ENCODE results near the gene DYNC1LI1. TPM values are rescaled to one million over a fixed set of nuclear protein-coding genes. Genes with fewer than 3 reads are reported as not detected.

The DYNC1LI1 gene
- total and polyA plus RNA-seq, 2 experiments from 2014 or later, result 40.8 to 56.4 TPM

DNA sequence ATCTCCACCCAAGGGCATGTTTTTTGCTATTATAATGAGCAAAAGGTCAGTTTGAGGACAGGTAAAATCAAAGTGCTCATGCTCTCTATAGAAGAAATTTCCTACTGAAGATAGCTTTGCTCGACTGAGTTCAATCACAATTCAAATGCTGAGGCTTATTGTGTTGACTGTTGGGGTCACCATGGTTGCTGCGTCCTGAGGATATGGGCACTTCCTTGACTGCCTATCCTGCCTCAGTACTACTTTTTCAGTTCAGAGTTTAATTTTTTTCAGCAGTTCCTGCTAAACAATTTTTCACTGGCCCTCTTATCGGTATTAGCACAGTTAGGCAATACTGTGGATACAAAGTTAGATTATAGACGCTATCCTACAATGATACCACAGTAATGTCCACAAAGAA lies 64.2 kb downstream of the DYNC1LI1 start:
- no peak for TF ChIP-seq EZH2 (IDR thresholded peaks at IDR 0.05; ENCODE audit: borderline replicate concordance)
- TF ChIP-seq, protein P1, sequence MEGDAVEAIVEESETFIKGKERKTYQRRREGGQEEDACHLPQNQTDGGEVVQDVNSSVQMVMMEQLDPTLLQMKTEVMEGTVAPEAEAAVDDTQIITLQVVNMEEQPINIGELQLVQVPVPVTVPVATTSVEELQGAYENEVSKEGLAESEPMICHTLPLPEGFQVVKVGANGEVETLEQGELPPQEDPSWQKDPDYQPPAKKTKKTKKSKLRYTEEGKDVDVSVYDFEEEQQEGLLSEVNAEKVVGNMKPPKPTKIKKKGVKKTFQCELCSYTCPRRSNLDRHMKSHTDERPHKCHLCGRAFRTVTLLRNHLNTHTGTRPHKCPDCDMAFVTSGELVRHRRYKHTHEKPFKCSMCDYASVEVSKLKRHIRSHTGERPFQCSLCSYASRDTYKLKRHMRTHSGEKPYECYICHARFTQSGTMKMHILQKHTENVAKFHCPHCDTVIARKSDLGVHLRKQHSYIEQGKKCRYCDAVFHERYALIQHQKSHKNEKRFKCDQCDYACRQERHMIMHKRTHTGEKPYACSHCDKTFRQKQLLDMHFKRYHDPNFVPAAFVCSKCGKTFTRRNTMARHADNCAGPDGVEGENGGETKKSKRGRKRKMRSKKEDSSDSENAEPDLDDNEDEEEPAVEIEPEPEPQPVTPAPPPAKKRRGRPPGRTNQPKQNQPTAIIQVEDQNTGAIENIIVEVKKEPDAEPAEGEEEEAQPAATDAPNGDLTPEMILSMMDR (IDR thresholded peaks at IDR 0.05; ENCODE audit: poor library complexity), result no peak
- no peak for TF ChIP-seq EZH2phosphoT487 (IDR thresholded peaks at IDR 0.05; ENCODE audit: low read depth, severe bottlenecking, unreplicated experiment)
- H3K9me2 ChIP-seq (replicated peaks; ENCODE audit: insufficient read depth), result no peaks in the 10 kb centered on the region
- 90% methylated on average over 4 of the region's 4 CpGs for WGBS (ENCODE audit: low lambda C conversion rate, missing lambda C conversion rate)

DNA sequence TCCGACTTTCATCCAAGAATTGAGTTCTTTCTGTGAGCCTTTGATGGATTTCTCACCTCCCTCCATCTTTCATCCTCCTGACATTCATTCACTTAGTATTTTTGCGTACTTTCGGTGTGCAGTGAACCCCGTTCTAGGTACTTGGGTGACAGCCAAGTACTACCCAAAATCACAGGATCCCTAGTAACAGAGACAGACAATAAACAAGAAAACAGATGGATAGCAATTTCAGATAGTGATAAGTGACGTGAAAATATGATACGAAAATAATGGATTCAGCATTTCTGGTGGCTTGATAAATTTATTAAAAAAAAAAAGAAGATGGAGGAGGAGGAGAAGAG lies 67.7 kb downstream of the DYNC1LI1 start:
- H3K4me1 ChIP-seq (ENCODE audit: insufficient read depth), result peaks cover 9% of the 10 kb centered on the region
- H3K79me2 ChIP-seq, result peaks cover 37% of the 10 kb centered on the region
- TF ChIP-seq EZH2 (IDR thresholded peaks at IDR 0.05; ENCODE audit: borderline replicate concordance), result no peak
- TF ChIP-seq, protein P1 (IDR thresholded peaks at IDR 0.05; ENCODE audit: poor library complexity), result no peak
- TF ChIP-seq EZH2phosphoT487 (IDR thresholded peaks at IDR 0.05; ENCODE audit: low read depth, severe bottlenecking, unreplicated experiment), result no peak
- peak overlapping the region; percentile 97 for H3K27ac ChIP-seq
- H3K4me2 ChIP-seq, result peak overlapping the region; percentile 77
- no peak for DNase-seq (ENCODE audit: low spot score)
- 6% methylated on average over 6 of the region's 6 CpGs for WGBS (ENCODE audit: low lambda C conversion rate, missing lambda C conversion rate)
- no peaks in the 10 kb centered on the region for H3K9me2 ChIP-seq (replicated peaks; ENCODE audit: insufficient read depth)
- no peaks in the 10 kb centered on the region for H3K27me3 ChIP-seq
- H3K9me3 ChIP-seq (ENCODE audit: low read depth), result no peaks in the 10 kb centered on the region
- no peaks in the 10 kb centered on the region for H4K20me1 ChIP-seq (ENCODE audit: insufficient read depth, poor library complexity, severe bottlenecking)
- peak overlapping the region; percentile 51 for H2AFZ ChIP-seq
- H3K36me3 ChIP-seq (replicated peaks; ENCODE audit: insufficient read depth, low read depth), result no peaks in the 10 kb centered on the region
- H3K4me3 ChIP-seq, result peak overlapping the region; percentile 13

More for the DNA sequence above, 64.2 kb downstream of the DYNC1LI1 start:
- no peak overlapping the region for H3K4me2 ChIP-seq
- no peaks in the 10 kb centered on the region for H3K9me3 ChIP-seq (ENCODE audit: low read depth)
- no peaks in the 10 kb centered on the region for H3K36me3 ChIP-seq (replicated peaks; ENCODE audit: insufficient read depth, low read depth)
- no peak overlapping the region for H3K27ac ChIP-seq
- H3K4me3 ChIP-seq, result no peak overlapping the region
- peaks cover 3% of the 10 kb centered on the region for H3K79me2 ChIP-seq
- H4K20me1 ChIP-seq (ENCODE audit: insufficient read depth, poor library complexity, severe bottlenecking), result no peaks in the 10 kb centered on the region
- no peaks in the 10 kb centered on the region for H3K27me3 ChIP-seq
- H3K4me1 ChIP-seq (ENCODE audit: insufficient read depth), result peaks cover under 1% of the 10 kb centered on the region
- H2AFZ ChIP-seq, result no peak overlapping the region
- no peak for DNase-seq (ENCODE audit: low spot score)

DNA sequence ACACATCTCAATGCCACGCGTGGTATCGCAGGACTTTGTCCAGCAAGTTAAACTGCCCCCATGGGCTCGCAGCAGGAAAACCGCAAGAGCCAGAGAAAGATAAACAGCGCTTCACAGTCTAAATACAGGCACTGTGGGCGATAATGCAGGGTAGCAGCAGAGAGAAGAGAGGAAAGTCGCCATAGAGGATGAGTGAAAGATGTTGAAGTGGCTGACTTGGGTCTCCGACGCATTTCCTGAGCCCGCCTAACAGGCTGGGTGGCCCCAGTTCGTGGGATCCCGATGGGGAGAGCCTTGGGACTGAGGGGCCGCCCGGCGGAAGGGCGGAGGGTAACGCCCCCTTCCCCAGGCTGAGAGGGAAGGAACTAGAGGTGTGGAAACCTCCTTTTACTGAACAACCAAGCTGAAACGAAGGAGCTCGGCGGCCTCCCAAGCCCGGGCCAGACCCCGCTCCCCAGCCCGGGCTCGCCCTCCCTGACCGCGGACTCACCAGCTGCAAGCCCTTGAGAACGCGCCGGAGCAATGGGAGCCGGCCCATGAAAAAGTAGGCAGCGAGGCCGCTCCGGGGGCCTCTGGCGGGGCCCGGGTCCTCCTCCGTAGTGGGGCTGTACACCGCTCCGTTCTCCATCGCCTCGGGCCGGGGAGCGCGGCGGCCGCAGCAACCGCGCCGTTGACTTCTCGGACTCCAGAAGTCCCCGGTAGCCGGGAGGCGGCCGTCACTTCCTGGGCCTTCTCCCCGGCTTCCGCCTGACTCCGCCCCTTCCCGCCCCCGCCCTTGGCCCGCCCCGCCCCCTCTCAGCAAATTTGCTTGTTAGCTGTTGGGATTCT lies 68.3 kb downstream of the DYNC1LI1 start, which contains the start of gene CMTM6:
Gene CMTM6 (minus strand): TSS at position 735 of the 828 bp plus-strand sequence. CDS start 107 bp downstream, at position 628.
- peaks cover 43% of the 10 kb centered on the region for H3K79me2 ChIP-seq
- peak within 1 kb of the TSS; percentile 97 for H3K27ac ChIP-seq
- TF ChIP-seq, protein P1 (IDR thresholded peaks at IDR 0.05; ENCODE audit: poor library complexity), result no peak
- TF ChIP-seq EZH2phosphoT487 (IDR thresholded peaks at IDR 0.05; ENCODE audit: low read depth, severe bottlenecking, unreplicated experiment) (no peak), EZH2 (IDR thresholded peaks at IDR 0.05; ENCODE audit: borderline replicate concordance) (no peak)
- no peaks in the 10 kb centered on the region for H3K27me3 ChIP-seq
- under 1% methylated on average over 35 of the region's 61 CpGs for whole genome bisulfite sequencing (ENCODE audit: low lambda C conversion rate, missing lambda C conversion rate)
- H3K4me3 ChIP-seq, result peak within 1 kb of the TSS; percentile 63
- no peaks in the 10 kb centered on the region for H3K9me2 ChIP-seq (replicated peaks; ENCODE audit: insufficient read depth)
- no peaks in the 10 kb centered on the region for H4K20me1 ChIP-seq (ENCODE audit: insufficient read depth, poor library complexity, severe bottlenecking)
- H2AFZ ChIP-seq, result peak within 1 kb of the TSS; percentile 51
- H3K9me3 ChIP-seq (ENCODE audit: low read depth), result no peaks in the 10 kb centered on the region
- H3K36me3 ChIP-seq (replicated peaks; ENCODE audit: insufficient read depth, low read depth), result no peaks in the 10 kb centered on the region
- peak within 1 kb of the TSS; percentile 77 for H3K4me2 ChIP-seq
- peaks cover 9% of the 10 kb centered on the region for H3K4me1 ChIP-seq (ENCODE audit: insufficient read depth)
- DNase-seq (ENCODE audit: low spot score), result peak; percentile 92

All from hepatocyte (in vitro differentiated cells).